Measurements from ENCODE around the gene AMOT.

GRCh38 chrX:112759512-112759911, 81.1 kb downstream of the AMOT start:
- TF ChIP-seq, protein P1, sequence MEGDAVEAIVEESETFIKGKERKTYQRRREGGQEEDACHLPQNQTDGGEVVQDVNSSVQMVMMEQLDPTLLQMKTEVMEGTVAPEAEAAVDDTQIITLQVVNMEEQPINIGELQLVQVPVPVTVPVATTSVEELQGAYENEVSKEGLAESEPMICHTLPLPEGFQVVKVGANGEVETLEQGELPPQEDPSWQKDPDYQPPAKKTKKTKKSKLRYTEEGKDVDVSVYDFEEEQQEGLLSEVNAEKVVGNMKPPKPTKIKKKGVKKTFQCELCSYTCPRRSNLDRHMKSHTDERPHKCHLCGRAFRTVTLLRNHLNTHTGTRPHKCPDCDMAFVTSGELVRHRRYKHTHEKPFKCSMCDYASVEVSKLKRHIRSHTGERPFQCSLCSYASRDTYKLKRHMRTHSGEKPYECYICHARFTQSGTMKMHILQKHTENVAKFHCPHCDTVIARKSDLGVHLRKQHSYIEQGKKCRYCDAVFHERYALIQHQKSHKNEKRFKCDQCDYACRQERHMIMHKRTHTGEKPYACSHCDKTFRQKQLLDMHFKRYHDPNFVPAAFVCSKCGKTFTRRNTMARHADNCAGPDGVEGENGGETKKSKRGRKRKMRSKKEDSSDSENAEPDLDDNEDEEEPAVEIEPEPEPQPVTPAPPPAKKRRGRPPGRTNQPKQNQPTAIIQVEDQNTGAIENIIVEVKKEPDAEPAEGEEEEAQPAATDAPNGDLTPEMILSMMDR (conservative IDR thresholded peaks at IDR 0.05; ENCODE audit: low read depth, low read length), result no peak
- TF ChIP-seq EZH2 (IDR thresholded peaks at IDR 0.05; ENCODE audit: low read length, unreplicated experiment) (no peak), EZH2phosphoT487 (IDR thresholded peaks at IDR 0.05; ENCODE audit: borderline replicate concordance, low read length) (no peak)

Data from PC-3 (cell line).